Fibroblast of skin of abdomen (primary cell): Measurements from ENCODE around the gene RNASE1.
"Not testable (repeated sequence)": the region's sequence is repeated elsewhere in the genome, so short reads cannot be mapped to it uniquely, and the experiment has no call there.

Experiments used
- DNase-seq: peaks from one replicate; pipeline ENCODE4 v3.0.0-alpha.2; 2013

RNASE1 gene

DNA sequence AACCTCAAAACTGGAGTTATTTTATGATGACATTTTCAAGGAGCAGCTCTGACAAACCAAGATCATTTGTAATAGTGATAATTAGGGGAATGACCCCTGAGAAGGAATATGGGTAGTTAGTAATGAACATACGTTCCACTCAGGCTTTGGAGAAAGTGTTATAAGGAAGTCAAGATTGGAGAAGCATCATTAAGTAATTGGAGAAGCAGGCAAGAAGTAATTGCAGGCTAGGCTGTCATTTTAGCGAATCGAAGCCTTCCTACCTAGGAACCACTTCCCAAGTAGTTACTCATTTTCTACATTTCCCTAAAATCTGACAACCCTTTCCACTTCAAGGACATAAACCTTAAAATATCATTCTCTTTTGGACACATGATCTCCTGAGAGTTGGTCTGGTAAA lies 33.2 kb downstream of the RNASE1 start:
- DNase-seq: no peak

DNA sequence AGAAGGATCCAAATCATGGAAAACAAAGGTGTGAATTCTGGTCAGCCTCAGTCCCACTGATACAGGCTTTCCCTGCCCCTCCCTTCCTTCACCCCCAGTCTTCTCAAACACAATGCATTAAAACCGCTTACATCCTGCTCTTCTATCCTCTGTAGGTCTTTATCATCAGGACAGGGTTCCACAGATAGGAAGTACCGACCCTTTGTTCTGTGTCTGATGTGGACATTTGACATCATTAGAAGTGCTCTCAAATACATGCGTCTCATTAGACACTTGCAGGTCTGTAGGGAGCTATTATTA lies 34.1 kb downstream of the RNASE1 start:
- no peak for DNase-seq

DNA sequence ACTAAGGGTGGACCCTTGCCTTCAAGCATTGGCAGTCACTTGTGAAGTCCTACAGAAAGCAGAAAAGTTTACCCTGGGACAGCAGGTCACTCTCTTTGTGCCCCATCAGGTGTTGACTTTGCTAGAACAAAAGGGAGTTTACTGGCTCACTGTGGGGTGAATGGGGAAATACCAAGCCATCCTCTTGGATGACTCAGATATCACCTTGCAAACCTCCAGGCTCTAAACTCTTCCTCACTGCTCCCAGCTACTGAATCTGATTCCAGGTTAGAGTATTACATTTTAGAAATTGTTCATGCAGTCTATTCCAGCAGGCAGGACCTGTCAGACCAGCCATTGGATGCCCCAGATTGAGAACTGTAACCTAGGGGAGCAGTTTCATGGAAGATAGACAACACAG lies 41.7 kb downstream of the RNASE1 start:
- no peak for DNase-seq

DNA sequence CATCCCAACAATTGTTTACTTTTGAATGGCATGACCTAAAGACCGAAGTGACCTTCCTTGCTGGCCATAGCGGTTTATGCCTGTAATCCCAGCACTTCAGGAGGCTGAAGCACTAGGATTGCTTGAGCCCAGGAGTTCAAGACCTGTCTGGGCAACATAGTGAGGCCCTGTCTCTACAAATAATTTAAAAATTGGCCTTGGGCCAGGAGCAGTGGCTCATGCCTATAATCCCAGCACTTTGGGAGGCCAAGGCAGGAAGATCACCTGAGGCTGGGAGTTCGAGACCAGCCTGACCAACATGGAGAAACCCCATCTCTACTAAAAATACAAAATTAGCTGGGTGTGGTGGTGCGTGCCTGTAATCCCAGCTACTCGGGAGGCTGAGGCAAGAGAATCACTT lies 43.2 kb downstream of the RNASE1 start:
- not testable (repeated sequence) for DNase-seq

DNA sequence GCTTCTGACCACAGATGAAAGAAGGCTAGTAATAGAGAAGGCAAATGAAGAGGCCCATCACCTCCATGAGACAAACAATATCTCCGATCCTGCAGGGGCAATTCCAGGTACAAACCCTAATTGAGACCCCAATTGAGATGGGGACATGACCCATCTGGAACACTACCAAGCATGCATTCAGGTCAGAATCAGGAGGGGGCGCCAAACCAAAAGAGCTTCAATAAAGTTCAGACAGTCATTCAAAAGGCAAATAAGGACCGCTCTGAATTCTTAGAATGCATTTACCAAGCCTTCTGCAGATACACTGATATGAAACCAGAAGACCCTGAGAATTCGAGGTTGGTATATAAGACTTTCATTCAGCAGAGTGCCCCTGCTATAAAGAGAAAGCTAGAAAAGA lies 44.7 kb downstream of the RNASE1 start:
- DNase-seq: no peak

DNA sequence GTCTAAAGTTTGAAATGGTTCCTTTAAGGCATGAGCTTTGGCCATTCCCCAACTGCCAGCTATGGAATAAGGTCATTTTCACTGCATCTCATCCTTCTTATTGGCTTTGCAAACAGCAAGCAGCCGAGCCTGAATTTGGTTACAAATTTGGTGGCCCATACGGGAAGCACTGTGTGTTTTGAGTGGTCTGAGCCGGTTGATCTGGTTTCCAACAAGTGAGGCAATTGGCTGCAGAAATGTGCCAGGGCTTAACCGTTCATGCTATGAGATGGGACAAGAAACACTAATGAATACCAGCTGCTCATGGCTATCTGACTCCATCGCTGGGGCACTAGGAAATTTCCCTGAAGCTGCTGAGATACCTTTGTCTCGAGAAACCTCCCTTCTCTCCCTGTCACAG lies 47.6 kb downstream of the RNASE1 start:
- DNase-seq: no peak

DNA sequence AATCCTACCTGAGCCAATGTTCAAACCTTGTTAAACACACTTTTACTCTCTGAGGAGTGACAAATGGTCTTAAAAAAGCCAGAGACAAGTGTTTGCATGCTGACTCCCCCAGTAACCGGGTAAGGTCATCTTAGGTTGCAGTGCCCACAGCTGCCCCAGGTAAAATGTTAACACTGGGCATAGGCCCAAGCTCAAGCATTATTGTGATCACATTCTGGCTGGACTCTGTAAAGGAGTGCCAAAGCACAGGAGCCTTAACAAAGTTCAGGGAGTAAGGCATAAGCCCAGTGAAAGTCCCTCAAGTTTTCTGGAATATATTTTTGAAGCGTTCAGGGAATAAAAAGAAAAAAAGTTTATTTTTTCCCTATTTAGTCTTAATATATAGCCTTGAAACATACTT lies 48.3 kb downstream of the RNASE1 start:
- no peak for DNase-seq

DNA sequence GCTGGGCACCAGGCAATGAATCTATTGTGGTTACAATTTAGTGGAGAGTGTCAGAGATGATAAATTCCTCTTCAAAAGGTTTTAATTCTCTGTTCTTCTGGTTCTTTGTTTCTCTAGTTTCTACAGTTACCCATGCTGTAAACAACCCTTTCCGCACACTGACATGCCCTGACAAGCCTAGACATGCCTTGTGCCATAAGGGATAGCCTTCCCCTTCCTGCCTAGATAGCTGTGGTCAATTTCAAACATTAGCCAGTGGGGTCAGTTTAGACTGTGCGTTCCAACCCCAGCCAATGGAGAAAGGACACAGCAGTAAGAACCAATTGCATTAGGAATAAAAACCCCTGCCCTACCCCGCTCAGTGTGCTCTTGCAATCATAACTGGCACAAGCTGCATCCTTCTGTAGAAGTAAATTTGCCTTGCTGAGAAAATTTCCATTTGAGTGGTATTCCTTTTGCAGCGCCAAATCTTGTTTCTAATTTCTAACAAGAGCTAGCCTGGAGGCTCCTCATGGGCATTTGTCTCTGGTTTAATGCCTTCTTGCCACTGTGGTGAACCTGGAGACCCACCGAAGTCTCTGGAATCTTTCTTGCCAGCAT lies 50.6 kb downstream of the RNASE1 start:
- no peak for DNase-seq
